Measurements from ENCODE around the gene LDLRAD4. TPM values are rescaled to one million over a fixed set of nuclear protein-coding genes. Genes with fewer than 3 reads are reported as not detected.

Gene LDLRAD4
- polyA plus RNA-seq, 4 donors = 10.5 to 11.6 (median 11.5) TPM

- DNase-seq (ENCODE audit: low read depth in 4 of 4, low spot score in 3 of 4) = no peak
These were observed 355.8 kb downstream of the LDLRAD4 start for GRCh38 chr18:13574355-13574754.

GRCh38 chr18:13574761-13575160 is 356.2 kb downstream of the LDLRAD4 start:
- DNase-seq (ENCODE audit: low read depth in 4 of 4, low spot score in 3 of 4) = no peak

GRCh38 chr18:13576598-13576997 is 358.0 kb downstream of the LDLRAD4 start:
- no peak for DNase-seq (ENCODE audit: low read depth in 4 of 4, low spot score in 3 of 4)

GRCh38 chr18:13577091-13577697 is 358.6 kb downstream of the LDLRAD4 start:
- DNase-seq (ENCODE audit: low read depth in 4 of 4, low spot score in 3 of 4) = no peak

GRCh38 chr18:13577781-13578180 is 359.2 kb downstream of the LDLRAD4 start:
- no peak for DNase-seq (ENCODE audit: low read depth in 4 of 4, low spot score in 3 of 4)

- no peak for DNase-seq (ENCODE audit: low read depth in 4 of 4, low spot score in 3 of 4)
These were observed 359.8 kb downstream of the LDLRAD4 start for GRCh38 chr18:13578400-13578799.

- DNase-seq (ENCODE audit: low read depth in 4 of 4, low spot score in 3 of 4) = no peak
These were observed 361.3 kb downstream of the LDLRAD4 start for GRCh38 chr18:13579874-13580273.

- no peak for DNase-seq (ENCODE audit: low read depth in 4 of 4, low spot score in 3 of 4)
These were observed 361.8 kb downstream of the LDLRAD4 start for GRCh38 chr18:13580351-13580750.

- no peak for DNase-seq (ENCODE audit: low read depth in 4 of 4, low spot score in 3 of 4)
These were observed 362.4 kb downstream of the LDLRAD4 start for GRCh38 chr18:13580991-13581390.

- no peak for DNase-seq (ENCODE audit: low read depth in 4 of 4, low spot score in 3 of 4)
These were observed 363.1 kb downstream of the LDLRAD4 start for GRCh38 chr18:13581496-13582177.

- DNase-seq (ENCODE audit: low read depth in 4 of 4, low spot score in 3 of 4) = no peak
These were observed 363.7 kb downstream of the LDLRAD4 start for GRCh38 chr18:13582178-13582670.

- no peak for DNase-seq (ENCODE audit: low read depth in 4 of 4, low spot score in 3 of 4)
These were observed 365.3 kb downstream of the LDLRAD4 start for GRCh38 chr18:13583576-13584550.

- DNase-seq (ENCODE audit: low read depth in 4 of 4, low spot score in 3 of 4) = no peak
These were observed 366.3 kb downstream of the LDLRAD4 start for GRCh38 chr18:13584825-13585224.

GRCh38 chr18:13585379-13586153 is 367.0 kb downstream of the LDLRAD4 start:
- no peak for DNase-seq (ENCODE audit: low read depth in 4 of 4, low spot score in 3 of 4)

GRCh38 chr18:13587001-13587400 is 368.4 kb downstream of the LDLRAD4 start:
- no peak for DNase-seq (ENCODE audit: low read depth in 4 of 4, low spot score in 3 of 4)

- DNase-seq (ENCODE audit: low read depth in 4 of 4, low spot score in 3 of 4) = no peak
These were observed 368.9 kb downstream of the LDLRAD4 start for GRCh38 chr18:13587477-13587876.

- no peak for DNase-seq (ENCODE audit: low read depth in 4 of 4, low spot score in 3 of 4)
These were observed 369.4 kb downstream of the LDLRAD4 start for GRCh38 chr18:13587937-13588336.

- DNase-seq (ENCODE audit: low read depth in 4 of 4, low spot score in 3 of 4) = no peak
These were observed 370.8 kb downstream of the LDLRAD4 start for GRCh38 chr18:13589316-13589715.

GRCh38 chr18:13589943-13590342 is 371.4 kb downstream of the LDLRAD4 start:
- no peak for DNase-seq (ENCODE audit: low read depth in 4 of 4, low spot score in 3 of 4)

GRCh38 chr18:13592246-13592645 is 373.7 kb downstream of the LDLRAD4 start:
- no peak for DNase-seq (ENCODE audit: low read depth in 4 of 4, low spot score in 3 of 4)

All from right renal pelvis (tissue), 4 donors.